Hepatocyte (in vitro differentiated cells): ENCODE measurements around the gene MPIG6B. TPM values are rescaled to one million over a fixed set of nuclear protein-coding genes. Genes with fewer than 3 reads are reported as not detected.

Source experiments
- DNase-seq: peaks from one replicate; pipeline ENCODE4 v3.0.0-alpha.2; 2016; ENCODE audit warnings: low spot score
- H2AFZ ChIP-seq: fragments of 200-600 bp; sonication (generic); 2 replicates; pipeline ENCODE4 v1.6.0; 2016; ENCODE audit warnings: antibody characterized with exemption, mild to moderate bottlenecking
- H3K27ac ChIP-seq: fragments of 200-600 bp; sonication (generic); 2 replicates; pipeline ENCODE4 v1.5.1; 2016; ENCODE audit warnings: mild to moderate bottlenecking
- H3K27me3 ChIP-seq: fragments of 200-600 bp; sonication (generic); 2 replicates; pipeline ENCODE4 v1.6.1; 2016
- H3K36me3 ChIP-seq: fragments of 200-600 bp; sonication (generic); replicated peaks from 2 replicates; pipeline ENCODE4 v1.5.1; 2016; ENCODE audit warnings: low read depth; ENCODE audit not compliant: insufficient read depth
- H3K4me1 ChIP-seq: fragments of 200-600 bp; sonication (generic); 2 replicates; pipeline ENCODE4 v1.5.1; 2016; ENCODE audit warnings: mild to moderate bottlenecking, moderate library complexity; ENCODE audit not compliant: insufficient read depth
- H3K4me2 ChIP-seq: fragments of 200-600 bp; sonication (generic); 2 replicates; pipeline ENCODE4 v1.6.0; 2016
- H3K4me3 ChIP-seq: fragments of 200-600 bp; sonication (generic); 2 replicates; pipeline ENCODE4 v1.5.1; 2016; ENCODE audit warnings: mild to moderate bottlenecking
- H3K79me2 ChIP-seq: fragments of 200-600 bp; sonication (generic); 2 replicates; pipeline ENCODE4 v1.6.0; 2017; ENCODE audit warnings: mild to moderate bottlenecking
- H3K9me2 ChIP-seq: fragments of 200-600 bp; sonication (generic); replicated peaks from 2 replicates; pipeline ENCODE4 v1.6.0; 2017; ENCODE audit warnings: mild to moderate bottlenecking; ENCODE audit not compliant: insufficient read depth
- H3K9me3 ChIP-seq: fragments of 200-600 bp; sonication (generic); 2 replicates; pipeline ENCODE4 v1.5.1; 2016; ENCODE audit warnings: low read depth, mild to moderate bottlenecking
- H4K20me1 ChIP-seq: fragments of 200-600 bp; sonication (generic); 2 replicates; pipeline ENCODE4 v1.6.0; 2016; ENCODE audit warnings: mild to moderate bottlenecking; ENCODE audit not compliant: insufficient read depth, poor library complexity, severe bottlenecking
- CTCF ChIP-seq: fragments of 200-600 bp; sonication (generic); IDR thresholded peaks from 2 replicates; pipeline ENCODE4 v1.5.1; 2016; ENCODE audit warnings: antibody characterized with exemption, mild to moderate bottlenecking; ENCODE audit not compliant: poor library complexity
- EZH2 ChIP-seq: fragments of 200-600 bp; sonication (generic); IDR thresholded peaks from 2 replicates; pipeline ENCODE4 v1.6.1; 2016; ENCODE audit warnings: antibody characterized with exemption, mild to moderate bottlenecking, borderline replicate concordance
- EZH2phosphoT487 ChIP-seq: fragments of 200-600 bp; sonication (generic); IDR thresholded peaks from one replicate; pipeline ENCODE4 v1.6.1; 2018; ENCODE audit warnings: antibody characterized with exemption, mild to moderate bottlenecking, low read depth, moderate library complexity; ENCODE audit not compliant: unreplicated experiment, severe bottlenecking
- WGBS: methylation state at CpG from one replicate; pipeline ENCODE4 v1.1.6; 2016; ENCODE audit warnings: low lambda C conversion rate; ENCODE audit errors: missing lambda C conversion rate; 5-methylcytosine and 5-hydroxymethylcytosine counted together
- polyA plus RNA-seq: library from polyadenylated mRNA; unstranded; fragments of >200 nt; fragmentation: Nextera tagmentation; extraction: Ambion mirVana; gene quantifications from 2 replicates; pipeline ENCODE4 v1.2.1, GENCODE V29; 2016
- total RNA-seq: library from RNA; depleted of rRNA; stranded (reverse); fragments of >200 nt; gene quantifications from 2 replicates; pipeline ENCODE4 v1.2.3, GENCODE V29; 2014

Gene MPIG6B
- total and polyA plus RNA-seq, 2 experiments from 2014 or later = not detected

GRCh38 chr6:31725502-31726350 lies 2.6 kb downstream of the MPIG6B start:
- Histone ChIP-seq H3K9me3 (no peaks in the 10 kb centered on the region), H3K79me2 (peaks cover 16% of the 10 kb centered on the region), H3K27ac (no peak overlapping the region), H2AFZ (no peak overlapping the region), H4K20me1 (peaks cover 10% of the 10 kb centered on the region), H3K36me3 (no peaks in the 10 kb centered on the region), H3K4me2 (no peak overlapping the region), H3K27me3 (no peaks in the 10 kb centered on the region), H3K9me2 (no peaks in the 10 kb centered on the region), H3K4me1 (peaks cover 4% of the 10 kb centered on the region), H3K4me3 (no peak overlapping the region)
- no peak for DNase-seq
- 97% methylated on average over 12 of the region's 12 CpGs for WGBS
- TF ChIP-seq EZH2phosphoT487 = no peak
- TF ChIP-seq CTCF = no peak
- no peak for TF ChIP-seq EZH2

- Histone ChIP-seq H3K4me2 (no peak overlapping the region), H3K4me3 (no peak overlapping the region), H2AFZ (no peak overlapping the region), H4K20me1 (peaks cover 14% of the 10 kb centered on the region), H3K27me3 (no peaks in the 10 kb centered on the region), H3K79me2 (peaks cover 25% of the 10 kb centered on the region), H3K9me3 (no peaks in the 10 kb centered on the region), H3K27ac (no peak overlapping the region), H3K4me1 (peaks cover 12% of the 10 kb centered on the region), H3K9me2 (no peaks in the 10 kb centered on the region), H3K36me3 (no peaks in the 10 kb centered on the region)
- TF ChIP-seq CTCF (no peak), EZH2 (no peak), EZH2phosphoT487 (no peak)
- no peak for DNase-seq
- WGBS = 93% methylated on average over 7 of the region's 7 CpGs
Measured at GRCh38 chr6:31727034-31727716, 4.0 kb downstream of the MPIG6B start.

GRCh38 chr6:31727717-31728671 lies 4.8 kb downstream of the MPIG6B start:
- Histone ChIP-seq H3K4me3 (peak overlapping the region; percentile 89), H3K4me2 (peak overlapping the region; percentile 82), H3K4me1 (peaks cover 12% of the 10 kb centered on the region), H3K79me2 (peaks cover 33% of the 10 kb centered on the region), H3K27ac (no peak overlapping the region), H3K36me3 (no peaks in the 10 kb centered on the region), H3K9me3 (no peaks in the 10 kb centered on the region), H3K9me2 (no peaks in the 10 kb centered on the region), H3K27me3 (no peaks in the 10 kb centered on the region), H4K20me1 (peaks cover 14% of the 10 kb centered on the region), H2AFZ (no peak overlapping the region)
- DNase-seq = no peak
- 94% methylated on average over 39 of the region's 41 CpGs for WGBS
- TF ChIP-seq EZH2phosphoT487 (no peak), CTCF (no peak), EZH2 (no peak)
